Tibial nerve (tissue), 4 donors: ENCODE data around the gene KLC4. TPM values are rescaled to one million over a fixed set of nuclear protein-coding genes. Genes with fewer than 3 reads are reported as not detected.

Experiments
- DNase-seq, 2 donors: peaks; one replicate each; pipeline ENCODE4 v3.0.0-alpha.2; 2019; ENCODE audit warnings: low spot score in 2 of 2
- H3K27ac ChIP-seq, 4 donors: fragments of 200-600 bp; sonication (generic) in 3 of 4; one replicate each; pipeline ENCODE4 v1.5.1; 2017 to 2019; ENCODE audit warnings: mild to moderate bottlenecking in 1 of 4
- H3K27me3 ChIP-seq, 2 donors: fragments of 200-600 bp; sonication (generic) in 1 of 2; one replicate each; pipeline versions ENCODE4 v1.5.1 to v1.6.0; 2017 to 2019
- H3K36me3 ChIP-seq, 3 donors: fragments of 200-600 bp; sonication (generic); one replicate each; pipeline ENCODE4 v1.5.1; 2018 to 2019
- H3K4me1 ChIP-seq, 4 donors: fragments of 200-600 bp; sonication (generic) in 3 of 4; one replicate each; pipeline ENCODE4 v1.5.1; 2017 to 2019
- H3K4me3 ChIP-seq, 4 donors: fragments of 200-600 bp; sonication (generic) in 3 of 4; one replicate each; pipeline ENCODE4 v1.5.1; 2017 to 2019; ENCODE audit warnings: mild to moderate bottlenecking in 1 of 4, moderate library complexity in 1 of 4
- H3K9me3 ChIP-seq, 4 donors: fragments of 200-600 bp; sonication (generic) in 3 of 4; one replicate each; pipeline ENCODE4 v1.5.1; 2017 to 2019
- EP300 ChIP-seq, 2 donors: sonication (generic); formaldehyde crosslinking; IDR thresholded peaks; one replicate each; pipeline ENCODE4 v1.6.1; 2017; ENCODE audit warnings: antibody characterized with exemption in 2 of 2, mild to moderate bottlenecking in 1 of 2
- POLR2A ChIP-seq, 2 donors: fragments of 450-650 bp; IDR thresholded peaks; one replicate each; pipeline ENCODE4 v1.6.1; 2017; ENCODE audit warnings: antibody characterized with exemption in 2 of 2, mild to moderate bottlenecking in 2 of 2, moderate library complexity in 2 of 2
- WGBS, 2 donors: methylation state at CpG; one replicate each; pipeline ENCODE4 v1.1.5; 2018; 5-methylcytosine and 5-hydroxymethylcytosine counted together
- total RNA-seq, 4 donors: library from RNA; depleted of rRNA; stranded (reverse); fragments of >200 nt; gene quantifications; one replicate each; pipeline ENCODE4 v1.1.0, GENCODE V29; 2016
- TF ChIP-seq, protein P1 (sequence below), 5 experiments: fragments of 200-600 bp in 3 of 5; fragments of 450-650 bp in 2 of 5; sonication (generic) in 3 of 5; IDR thresholded peaks; one replicate each; pipeline ENCODE4 v1.5.1; 2016 to 2019; ENCODE audit warnings: antibody characterized with exemption in 5 of 5, mild to moderate bottlenecking in 3 of 5, moderate library complexity in 2 of 5

The KLC4 gene
- 10 to 100 TPM; 21.6 to 32.9 (median 23.8) TPM for total RNA-seq

DNA sequence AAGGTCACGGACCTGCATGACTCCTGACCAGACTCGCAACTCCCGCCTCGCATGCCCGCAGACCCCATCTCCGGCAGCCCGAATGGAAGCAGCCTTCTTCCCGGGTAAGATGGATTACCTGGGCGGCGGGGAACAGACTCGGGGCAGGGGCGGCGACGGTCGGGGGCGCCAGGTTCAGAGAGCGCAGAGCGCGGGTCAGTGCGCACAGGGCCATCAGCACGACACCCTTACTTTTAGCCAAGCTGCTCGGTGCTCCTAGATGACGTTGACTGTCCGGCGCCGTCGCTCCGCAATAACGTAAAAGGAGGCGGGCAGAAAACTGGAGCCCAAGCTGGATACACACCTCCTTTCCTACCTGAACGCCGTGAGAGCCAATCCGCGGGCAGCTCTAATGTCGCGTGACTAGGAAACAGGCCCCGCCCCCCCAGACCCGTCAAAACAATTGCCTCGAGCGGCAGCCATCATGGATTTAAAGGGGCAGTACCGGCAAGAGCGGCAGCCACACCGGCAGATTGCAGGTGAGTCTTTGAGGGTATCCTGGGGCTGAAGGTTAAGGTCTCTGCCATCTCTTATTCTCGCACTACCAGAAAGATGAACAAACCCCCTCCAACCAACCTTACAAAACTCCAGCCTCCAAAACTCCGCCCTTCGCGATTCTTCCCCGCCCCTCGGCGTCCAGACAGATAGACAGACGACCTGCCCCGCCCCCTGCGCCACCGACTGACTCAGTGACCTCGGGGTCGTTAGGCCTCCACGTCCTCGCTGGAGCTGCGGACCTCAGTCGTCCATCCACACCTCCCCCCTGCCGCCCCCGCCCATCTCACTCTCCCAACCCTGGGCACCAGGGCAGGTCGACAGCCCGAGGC, at the start of gene KLC4, which contains the start of gene MRPL2:
Gene KLC4, plus strand, starts transcription at position 464 of the 866 bp plus-strand sequence. CDS start 1,705 bp downstream, outside the sequence.
Gene MRPL2, minus strand, starts transcription at position 267 of the 866 bp plus-strand sequence. Its CDS starts 53 bp downstream, at position 214.
- H3K4me1 ChIP-seq: peaks cover 0 to 43% (median 28%) of the 10 kb centered on the region in 4 donors
- no peaks in the 10 kb centered on the region for H3K27me3 ChIP-seq
- peak; percentile 97 to 98 for DNase-seq
- TF ChIP-seq, protein P1, sequence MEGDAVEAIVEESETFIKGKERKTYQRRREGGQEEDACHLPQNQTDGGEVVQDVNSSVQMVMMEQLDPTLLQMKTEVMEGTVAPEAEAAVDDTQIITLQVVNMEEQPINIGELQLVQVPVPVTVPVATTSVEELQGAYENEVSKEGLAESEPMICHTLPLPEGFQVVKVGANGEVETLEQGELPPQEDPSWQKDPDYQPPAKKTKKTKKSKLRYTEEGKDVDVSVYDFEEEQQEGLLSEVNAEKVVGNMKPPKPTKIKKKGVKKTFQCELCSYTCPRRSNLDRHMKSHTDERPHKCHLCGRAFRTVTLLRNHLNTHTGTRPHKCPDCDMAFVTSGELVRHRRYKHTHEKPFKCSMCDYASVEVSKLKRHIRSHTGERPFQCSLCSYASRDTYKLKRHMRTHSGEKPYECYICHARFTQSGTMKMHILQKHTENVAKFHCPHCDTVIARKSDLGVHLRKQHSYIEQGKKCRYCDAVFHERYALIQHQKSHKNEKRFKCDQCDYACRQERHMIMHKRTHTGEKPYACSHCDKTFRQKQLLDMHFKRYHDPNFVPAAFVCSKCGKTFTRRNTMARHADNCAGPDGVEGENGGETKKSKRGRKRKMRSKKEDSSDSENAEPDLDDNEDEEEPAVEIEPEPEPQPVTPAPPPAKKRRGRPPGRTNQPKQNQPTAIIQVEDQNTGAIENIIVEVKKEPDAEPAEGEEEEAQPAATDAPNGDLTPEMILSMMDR (IDR thresholded peaks at IDR 0.05): peak in 1 of 5 experiments; percentile 40
- TF ChIP-seq EP300 (IDR thresholded peaks at IDR 0.05): peak; percentile 93 to 95
- TF ChIP-seq POLR2A (IDR thresholded peaks at IDR 0.05): peak; percentile 59 to 83
- H3K9me3 ChIP-seq: no peaks in the 10 kb centered on the region
- peak within 1 kb of the TSS; percentile 75 to 95 (median 90) for H3K27ac ChIP-seq
- peak within 1 kb of the TSS; percentile 54 to 97 (median 68) for H3K4me3 ChIP-seq
- peaks cover 0 to 59% (median 0%) of the 10 kb centered on the region in 3 donors for H3K36me3 ChIP-seq
- 0 to 1% methylated on average over 52 to 60 of the region's 64 CpGs for WGBS, 2 donors

DNA sequence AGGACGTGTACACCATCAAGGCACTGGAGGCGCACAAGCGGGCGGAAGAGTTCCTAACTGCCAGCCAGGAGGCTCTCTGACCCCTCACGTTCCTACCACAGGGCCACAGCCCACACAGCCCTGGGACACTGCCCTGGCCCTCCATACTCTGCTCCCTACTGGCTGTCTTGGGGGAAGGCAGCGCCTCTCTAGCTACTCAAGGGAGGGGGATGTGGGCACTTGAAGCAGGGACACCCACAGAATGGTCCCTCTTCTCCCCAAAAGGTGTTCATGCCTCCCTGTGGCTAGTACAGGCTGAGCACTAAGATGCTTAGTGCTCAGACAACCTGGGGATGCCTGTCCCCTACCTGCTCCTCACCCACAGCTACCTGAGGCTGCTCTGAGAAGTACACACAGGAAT, 48.2 kb upstream of the KLC4 start:
- Histone ChIP-seq H3K36me3 (peaks cover 0 to 64% (median 8%) of the 10 kb centered on the region in 3 donors), H3K4me1 (peaks cover 5 to 40% (median 15%) of the 10 kb centered on the region in 4 donors), H3K9me3 (no peaks in the 10 kb centered on the region), H3K27me3 (no peaks in the 10 kb centered on the region), H3K4me3 (no peak overlapping the region), H3K27ac (no peak overlapping the region)
- TF ChIP-seq, protein P1 (IDR thresholded peaks at IDR 0.05): no peak
- TF ChIP-seq EP300 (IDR thresholded peaks at IDR 0.05): no peak
- TF ChIP-seq POLR2A (IDR thresholded peaks at IDR 0.05): no peak
- DNase-seq: no peak
- 66 to 69% methylated on average over 5 to 6 of the region's 6 CpGs for WGBS, 2 donors

DNA sequence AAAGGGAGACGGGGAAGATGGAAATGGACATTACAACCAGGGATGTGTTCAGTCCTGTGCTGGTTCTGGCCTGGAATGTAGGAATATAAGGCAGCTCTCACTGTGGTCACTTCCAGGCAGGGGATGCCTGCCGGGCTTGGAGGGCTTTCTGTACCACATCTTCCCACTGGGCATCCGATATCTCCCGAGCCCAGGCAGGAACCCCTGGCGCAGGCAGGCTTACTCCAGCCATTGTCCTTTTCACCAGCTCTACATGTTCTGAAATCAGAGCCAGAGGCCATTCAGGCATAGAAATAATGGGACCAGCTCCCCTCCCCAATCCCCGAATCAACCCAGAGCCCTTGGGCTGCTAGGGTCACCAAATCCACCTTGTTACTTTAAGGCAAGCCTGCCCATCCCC, 47.1 kb upstream of the KLC4 start:
- H3K4me1 ChIP-seq: peaks cover 5 to 52% (median 19%) of the 10 kb centered on the region in 4 donors
- no peaks in the 10 kb centered on the region for H3K9me3 ChIP-seq
- H3K27me3 ChIP-seq: no peaks in the 10 kb centered on the region
- no peak overlapping the region for H3K27ac ChIP-seq
- DNase-seq: no peak
- TF ChIP-seq POLR2A (IDR thresholded peaks at IDR 0.05): no peak
- TF ChIP-seq, protein P1 (IDR thresholded peaks at IDR 0.05): no peak
- no peak for TF ChIP-seq EP300 (IDR thresholded peaks at IDR 0.05)
- peaks cover 0 to 58% (median 8%) of the 10 kb centered on the region in 3 donors for H3K36me3 ChIP-seq
- no peak overlapping the region for H3K4me3 ChIP-seq
- 83 to 84% methylated on average over 6 of the region's 6 CpGs for WGBS, 2 donors

DNA sequence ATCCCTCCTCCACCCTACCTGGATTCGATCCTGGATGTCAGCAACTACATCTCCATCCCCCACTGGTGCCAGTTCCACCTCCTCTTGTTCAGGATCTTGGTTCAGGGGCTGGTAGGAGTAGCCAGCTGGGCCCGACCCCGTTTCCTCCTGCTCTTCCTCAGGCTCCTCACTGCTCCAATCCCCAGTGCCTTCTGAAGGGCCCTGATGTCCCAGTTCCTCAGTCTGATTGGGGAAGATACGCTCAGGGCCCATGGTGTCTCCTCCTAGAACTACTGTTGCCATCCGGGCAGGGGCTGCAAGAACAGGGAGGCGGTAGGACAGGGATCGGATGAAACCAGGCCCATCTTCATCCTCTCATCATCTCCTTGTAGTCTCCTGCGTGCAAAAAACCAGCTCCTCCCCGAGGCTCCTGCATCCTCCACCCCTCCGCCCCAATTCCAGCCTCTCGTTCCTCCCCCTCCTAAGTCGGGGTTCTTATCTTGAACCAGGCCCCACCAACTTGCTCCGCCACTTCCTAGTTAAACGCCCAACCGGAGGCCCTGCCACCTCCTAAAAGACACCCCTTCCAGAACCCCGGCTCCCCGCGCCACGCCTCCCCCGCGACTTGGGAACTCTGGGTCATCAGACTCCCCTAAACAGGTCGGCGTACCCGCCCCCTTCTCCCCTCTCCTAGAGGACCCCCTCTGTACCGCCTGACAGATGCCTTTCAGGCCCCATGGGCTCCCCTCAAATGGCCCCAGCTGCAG, 46.2 kb upstream of the KLC4 start:
- WGBS, 2 donors: 2 to 3% methylated on average over 21 to 25 of the region's 25 CpGs
- Histone ChIP-seq H3K9me3 (no peaks in the 10 kb centered on the region), H3K4me1 (peaks cover 5 to 56% (median 19%) of the 10 kb centered on the region in 4 donors), H3K4me3 (peak overlapping the region; percentile 62 to 80 (median 78)), H3K27ac (peak overlapping the region; percentile 69 to 89 (median 79)), H3K36me3 (peaks cover 0 to 58% (median 8%) of the 10 kb centered on the region in 3 donors), H3K27me3 (no peaks in the 10 kb centered on the region)
- TF ChIP-seq POLR2A (IDR thresholded peaks at IDR 0.05): no peak
- no peak for TF ChIP-seq EP300 (IDR thresholded peaks at IDR 0.05)
- TF ChIP-seq, protein P1 (IDR thresholded peaks at IDR 0.05): no peak
- DNase-seq: no peak
